GM19324 (cell line): ENCODE results near the gene P2RY10.
"Not testable (repeated sequence)": the region's sequence is repeated elsewhere in the genome, so short reads cannot be mapped to it uniquely, and the experiment has no call there.

Source experiments
- ATAC-seq: cut with Tn5 transposase; IDR thresholded peaks from one replicate; pipeline ENCODE4 v1.9.1; 2021; ENCODE audit warnings: mild to moderate bottlenecking, moderate library complexity; ENCODE audit not compliant: unreplicated experiment, low FRiP score

The P2RY10 gene

DNA sequence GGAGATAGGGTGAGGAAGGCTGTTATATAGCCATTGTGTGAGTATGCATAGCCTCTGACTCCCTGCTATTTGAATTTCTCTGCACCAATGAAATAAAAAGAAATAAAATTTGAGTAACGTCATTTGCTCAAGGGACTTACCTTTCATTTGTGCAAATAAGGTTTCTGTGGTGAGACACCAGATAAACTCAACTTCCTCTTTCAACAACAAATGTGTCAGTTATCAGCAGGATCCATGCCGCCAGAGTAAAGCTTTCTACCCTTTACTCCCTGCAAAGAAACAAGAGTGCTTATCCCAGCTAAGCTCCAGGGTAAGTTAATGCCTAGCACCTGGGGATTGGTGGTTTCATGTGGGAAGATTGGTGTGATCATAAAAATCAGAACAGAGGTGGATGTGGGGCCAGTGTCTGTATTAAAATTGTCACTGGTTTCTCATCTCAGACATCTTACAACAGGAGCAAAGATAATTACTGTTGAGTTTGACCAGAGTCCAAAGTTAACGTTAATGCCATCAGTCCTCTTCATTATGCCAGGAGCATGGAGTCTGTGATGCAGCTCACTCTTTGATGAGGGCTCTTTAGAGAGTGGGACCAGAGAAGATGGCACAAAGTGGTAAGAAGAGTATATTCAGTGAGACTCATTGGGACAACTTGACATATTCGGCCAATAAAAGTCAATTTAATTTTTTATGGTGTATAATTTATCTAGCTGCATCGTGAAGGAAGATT is at the start of gene P2RY10:
TSS of gene P2RY10 (plus strand) at position 206 of the 727 bp plus-strand sequence. CDS start 15,130 bp downstream, outside the sequence.
- peak; percentile 67 for ATAC-seq

- ATAC-seq = no peak
Measured at GRCh38 chrX:78922754-78923153, 22.4 kb upstream of the P2RY10 start.

DNA sequence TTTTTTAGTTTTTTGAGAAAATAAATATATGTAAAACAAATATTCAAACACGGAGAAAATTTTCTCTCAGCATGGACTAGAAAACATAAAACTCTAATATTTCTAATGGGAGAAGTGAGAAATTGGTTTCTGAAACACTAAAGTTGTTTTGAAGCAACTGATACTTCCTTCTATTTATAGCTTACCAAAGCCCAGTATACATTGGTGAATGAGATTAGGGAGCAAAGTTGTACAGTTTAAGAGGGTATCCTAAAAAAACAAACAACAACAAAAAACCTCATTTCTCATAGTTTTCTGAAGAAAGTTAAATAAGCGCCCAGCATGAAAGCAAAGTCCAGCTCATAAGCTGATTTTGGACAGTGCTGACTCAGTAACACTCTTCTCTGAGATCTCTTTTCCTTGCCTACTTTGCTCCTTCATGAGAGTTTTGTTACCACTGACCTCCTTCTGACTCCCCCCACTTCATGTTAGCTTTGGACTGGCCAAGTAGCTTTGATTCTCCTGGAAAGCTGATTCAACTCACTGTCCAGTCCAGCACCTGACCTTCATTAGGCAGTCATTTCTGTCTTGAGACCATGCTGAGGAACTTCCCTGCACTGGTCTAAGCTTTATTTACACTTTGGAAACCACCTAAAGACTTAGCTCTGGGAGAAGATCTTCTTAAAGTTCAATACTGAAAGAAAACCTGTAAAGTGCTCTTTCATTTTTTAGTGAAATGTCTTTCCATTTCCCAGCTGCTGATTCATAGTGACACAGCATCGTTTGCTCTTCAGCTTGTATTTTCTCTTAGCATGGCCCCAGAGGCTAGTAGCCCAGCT is 21.8 kb upstream of the P2RY10 start:
- peak; percentile 87 for ATAC-seq

DNA sequence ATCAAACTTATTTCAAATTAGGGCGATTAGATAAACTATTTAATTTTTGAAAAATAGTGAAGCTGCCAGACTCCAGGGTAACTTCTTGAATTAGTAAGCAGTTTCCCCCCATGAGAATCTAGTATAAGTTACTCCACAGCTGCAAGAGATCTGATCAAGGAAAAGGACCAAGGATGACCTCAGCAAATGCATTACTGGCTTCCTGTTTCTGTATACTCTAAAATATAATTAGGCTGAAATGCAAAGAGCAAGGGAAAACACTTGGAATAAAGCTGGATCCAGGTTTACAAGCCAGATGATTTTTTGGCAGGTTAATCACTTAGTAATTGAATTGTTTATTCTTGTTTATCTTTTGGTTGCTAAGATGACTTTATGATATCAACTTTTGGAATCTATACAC is 13.4 kb upstream of the P2RY10 start:
- no peak for ATAC-seq

GRCh38 chrX:78934866-78935265 is 10.3 kb upstream of the P2RY10 start:
- no peak for ATAC-seq

DNA sequence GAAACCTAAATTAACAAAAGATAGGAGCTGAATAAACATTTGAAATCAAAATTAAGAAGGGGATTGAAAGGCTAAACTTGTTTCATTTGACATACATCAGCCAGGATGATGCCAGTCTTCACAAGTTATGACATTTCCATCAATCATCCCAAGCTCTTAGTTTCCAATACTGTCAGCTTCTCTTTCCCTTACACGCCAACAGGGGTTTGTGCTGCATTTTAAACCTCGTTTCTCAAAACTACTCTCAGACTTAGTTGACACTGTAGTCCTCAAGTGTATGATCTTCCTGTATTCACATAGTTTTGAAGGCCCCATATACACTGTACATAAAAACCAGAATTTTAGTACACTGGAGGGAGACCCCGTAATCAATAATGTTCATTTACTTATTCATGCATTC is 840 bp upstream of the P2RY10 start:
- ATAC-seq = no peak

DNA sequence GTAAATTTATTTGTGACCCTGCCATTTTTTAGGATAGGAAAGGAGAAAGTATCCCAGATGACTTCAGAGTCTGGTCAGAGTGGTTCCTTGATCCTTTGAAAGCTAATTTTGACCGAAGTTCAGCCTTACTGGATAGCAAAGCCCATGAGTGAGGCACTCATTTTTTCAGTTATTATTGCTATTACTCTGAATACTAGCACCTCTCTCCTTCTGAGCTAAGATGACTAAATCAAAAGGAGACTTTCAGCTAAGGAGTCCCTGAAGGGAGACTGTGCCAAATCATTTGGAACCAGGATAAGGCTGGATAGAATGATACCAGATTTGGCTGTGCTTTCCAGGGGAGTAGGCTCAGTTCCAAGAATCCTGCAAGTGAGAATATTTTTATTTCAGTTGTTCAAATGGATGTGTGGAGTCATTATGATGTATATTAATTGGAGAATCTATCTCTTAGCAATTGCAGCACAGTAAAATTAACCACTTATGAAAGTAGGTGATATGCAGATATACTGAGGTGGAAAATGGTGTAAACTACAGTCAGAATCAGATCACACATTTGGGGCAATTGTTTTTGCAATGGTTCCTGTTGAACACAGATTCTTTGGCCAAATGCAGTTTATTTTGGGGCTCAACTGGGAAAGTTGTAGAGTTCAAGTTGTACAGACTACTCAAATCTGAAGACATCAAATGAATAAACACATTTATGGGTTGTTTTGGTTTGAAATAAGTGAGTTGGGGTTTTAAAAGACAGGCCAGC is 1.2 kb downstream of the P2RY10 start:
- ATAC-seq = no peak

DNA sequence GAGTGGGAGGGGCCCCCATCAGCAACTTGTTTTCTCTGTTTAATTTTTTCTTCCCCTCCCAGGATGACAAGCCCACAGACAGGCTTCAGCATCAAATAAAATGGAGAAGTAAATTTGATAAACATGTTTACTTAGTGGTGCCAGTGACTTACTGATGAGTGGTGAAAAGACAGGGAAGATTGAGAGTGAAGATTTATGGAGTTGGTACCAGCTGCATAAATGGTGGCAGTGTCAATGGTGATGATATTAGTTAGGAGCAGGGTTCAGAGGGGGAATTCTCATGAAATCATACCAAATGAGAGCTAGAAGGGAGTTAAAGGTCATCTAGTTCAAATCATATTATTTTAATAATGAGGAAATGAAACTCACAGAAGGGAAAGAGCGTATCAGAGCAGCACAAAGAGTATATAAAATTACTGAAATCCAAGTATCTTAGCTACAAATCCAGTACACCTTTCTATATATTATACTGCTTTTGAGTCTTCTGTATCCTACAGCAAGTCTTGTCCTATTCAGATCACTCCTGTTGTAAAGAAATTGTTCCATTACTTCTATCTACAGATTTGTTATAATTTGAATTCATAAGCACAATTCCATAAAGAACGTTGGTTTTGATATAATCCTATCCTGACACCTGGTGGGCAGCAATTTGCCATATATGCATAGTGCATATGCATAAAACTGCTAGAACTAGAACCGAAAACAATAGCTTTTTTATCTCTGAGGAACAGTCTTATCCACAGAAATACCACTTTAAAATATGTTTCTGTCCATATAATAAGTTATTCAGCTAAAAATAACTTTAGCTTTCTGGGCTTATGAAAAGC is 5.0 kb downstream of the P2RY10 start:
- no peak for ATAC-seq

DNA sequence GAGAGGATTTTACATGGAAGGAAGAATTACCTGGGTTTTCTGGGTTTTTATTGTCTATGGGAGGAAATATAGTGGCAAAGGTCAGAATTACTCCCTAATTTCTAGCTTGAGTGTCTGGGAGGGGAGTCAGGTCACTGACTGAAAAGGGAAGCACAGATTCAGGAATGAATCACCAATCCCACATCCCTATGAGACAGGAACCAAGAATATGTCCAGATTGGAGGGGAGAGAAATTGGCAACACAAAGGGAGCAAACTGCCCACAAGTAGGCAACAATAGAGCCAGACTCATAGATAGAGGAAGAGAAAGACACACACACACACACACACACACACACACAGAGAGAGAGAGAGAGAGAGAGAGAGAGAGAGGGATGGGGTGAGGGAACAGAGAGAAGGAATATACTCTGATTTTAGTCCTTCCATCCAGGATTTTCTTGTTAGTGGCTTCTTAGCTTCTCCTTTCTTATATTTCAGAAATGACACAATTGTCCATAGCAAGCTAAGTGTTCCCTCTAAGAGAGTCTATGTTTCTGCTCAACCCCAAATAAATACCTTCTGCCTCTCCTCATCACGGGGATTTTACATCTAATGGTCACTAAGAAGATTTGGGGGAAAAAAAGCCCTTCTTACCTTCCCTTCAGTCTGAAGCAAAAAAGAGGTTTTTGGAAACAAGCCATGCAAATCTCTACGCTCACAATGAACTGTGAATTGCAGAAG is 12.0 kb downstream of the P2RY10 start:
- ATAC-seq = peak; percentile 11

GRCh38 chrX:78957768-78958130 is 12.6 kb downstream of the P2RY10 start:
- ATAC-seq = peak; percentile 91

- no peak for ATAC-seq
Measured at GRCh38 chrX:78958419-78959116, 13.4 kb downstream of the P2RY10 start.

GRCh38 chrX:78960888-78961287 is 15.7 kb downstream of the P2RY10 start:
- ATAC-seq = no peak

GRCh38 chrX:78964598-78964997 is 19.4 kb downstream of the P2RY10 start:
- ATAC-seq = peak; percentile 52

GRCh38 chrX:78979789-78980464 is 34.7 kb downstream of the P2RY10 start:
- peak; percentile 99 for ATAC-seq

DNA sequence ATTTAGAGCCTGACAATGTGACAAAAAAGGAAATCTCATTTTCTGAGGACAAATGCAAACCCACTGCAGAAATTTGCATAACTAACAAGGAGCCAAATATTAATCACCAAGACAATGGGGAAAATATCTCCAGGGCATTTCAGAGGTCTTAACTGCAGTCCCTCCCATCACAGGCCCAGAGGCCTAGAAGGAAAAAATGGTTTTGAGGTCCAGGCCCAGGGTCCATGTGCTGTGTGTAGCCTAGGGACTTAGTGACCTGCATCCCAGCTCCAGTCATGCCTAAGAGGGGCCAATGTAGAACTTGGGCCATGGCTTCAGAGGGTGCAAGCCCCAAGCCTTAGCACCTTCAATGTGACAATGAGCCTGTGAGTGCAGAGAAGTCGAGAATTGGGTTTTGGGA is 44.2 kb downstream of the P2RY10 start:
- ATAC-seq = no peak

- no peak for ATAC-seq
Measured at GRCh38 chrX:78997870-78998558, 52.8 kb downstream of the P2RY10 start.

GRCh38 chrX:79007540-79007939 is 62.3 kb downstream of the P2RY10 start:
- not testable (repeated sequence) for ATAC-seq
